ENCODE measurements around the gene PNMA6F. TPM values are rescaled to one million over a fixed set of nuclear protein-coding genes. Genes with fewer than 3 reads are reported as not detected.

PNMA6F gene
- total RNA-seq, 2 experiments from 2014 or later: not detected

- Histone ChIP-seq H3K9me3 (ENCODE audit: control insufficient read depth in 1 of 2, insufficient read depth in 1 of 2, low read length in 2 of 2) (no peaks in the 10 kb centered on the region), H3K4me1 (ENCODE audit: insufficient read depth, low read length) (no peaks in the 10 kb centered on the region), H3K4me3 (ENCODE audit: low read length) (no peak overlapping the region), H3K36me3 (ENCODE audit: insufficient read depth, low read length) (no peaks in the 10 kb centered on the region), H3K27ac (ENCODE audit: low read depth in 1 of 2, low read length in 2 of 2) (no peak overlapping the region), H3K27me3 (ENCODE audit: control insufficient read depth in 1 of 2, insufficient read depth in 2 of 2, low read length in 2 of 2) (no peaks in the 10 kb centered on the region)
- H3K4me3 Mint-ChIP-seq: no peak overlapping the region
- no peak for TF ChIP-seq CTCF (IDR thresholded peaks at IDR 0.05)
- DNase-seq (no peak), ATAC-seq (ENCODE audit: poor library complexity) (no peak)
- H3K4me1 Mint-ChIP-seq (ENCODE audit: low read depth): no peaks in the 10 kb centered on the region
- ChIA-PET CTCF (no interaction called here), POLR2A (no interaction called here)
- no peaks in the 10 kb centered on the region for H3K36me3 Mint-ChIP-seq (ENCODE audit: low read depth)
- H3K27me3 Mint-ChIP-seq: peaks cover 18% of the 10 kb centered on the region
- no peaks in the 10 kb centered on the region for H3K9me3 Mint-ChIP-seq
- no peak overlapping the region for H3K27ac Mint-ChIP-seq
- intact Hi-C loops (cut with DNase I, micrococcal nuclease): no loop called here
Measured at GRCh38 chrX:153302796-153303195, 18.8 kb downstream of the PNMA6F start.

- Mint-ChIP-seq H3K27ac (no peak overlapping the region), H3K4me3 (no peak overlapping the region), H3K36me3 (ENCODE audit: low read depth) (no peaks in the 10 kb centered on the region), H3K27me3 (peaks cover 18% of the 10 kb centered on the region), H3K9me3 (no peaks in the 10 kb centered on the region), H3K4me1 (ENCODE audit: low read depth) (no peaks in the 10 kb centered on the region)
- no peaks in the 10 kb centered on the region for H3K4me1 ChIP-seq (ENCODE audit: insufficient read depth, low read length)
- no peaks in the 10 kb centered on the region for H3K36me3 ChIP-seq (ENCODE audit: insufficient read depth, low read length)
- H3K4me3 ChIP-seq (ENCODE audit: low read length): no peak overlapping the region
- no peak overlapping the region for H3K27ac ChIP-seq (ENCODE audit: low read depth in 1 of 2, low read length in 2 of 2)
- intact Hi-C loops (cut with DNase I, micrococcal nuclease): no loop called here
- CTCF ChIA-PET: no interaction called here
- no peaks in the 10 kb centered on the region for H3K9me3 ChIP-seq (ENCODE audit: control insufficient read depth in 1 of 2, insufficient read depth in 1 of 2, low read length in 2 of 2)
- ATAC-seq (ENCODE audit: poor library complexity) (no peak), DNase-seq (no peak)
- no peak for TF ChIP-seq CTCF (IDR thresholded peaks at IDR 0.05)
- no peaks in the 10 kb centered on the region for H3K27me3 ChIP-seq (ENCODE audit: control insufficient read depth in 1 of 2, insufficient read depth in 2 of 2, low read length in 2 of 2)
- POLR2A ChIA-PET: no interaction called here
Measured at GRCh38 chrX:153301746-153302145, 19.8 kb downstream of the PNMA6F start.

- Histone ChIP-seq H3K4me3 (ENCODE audit: low read length) (no peak overlapping the region), H3K36me3 (ENCODE audit: insufficient read depth, low read length) (no peaks in the 10 kb centered on the region), H3K9me3 (ENCODE audit: control insufficient read depth in 1 of 2, insufficient read depth in 1 of 2, low read length in 2 of 2) (no peaks in the 10 kb centered on the region), H3K27ac (ENCODE audit: low read depth in 1 of 2, low read length in 2 of 2) (no peak overlapping the region), H3K27me3 (ENCODE audit: control insufficient read depth in 1 of 2, insufficient read depth in 2 of 2, low read length in 2 of 2) (no peaks in the 10 kb centered on the region), H3K4me1 (ENCODE audit: insufficient read depth, low read length) (no peaks in the 10 kb centered on the region)
- Mint-ChIP-seq H3K9me3 (no peaks in the 10 kb centered on the region), H3K4me3 (no peak overlapping the region), H3K36me3 (ENCODE audit: low read depth) (no peaks in the 10 kb centered on the region), H3K27ac (no peak overlapping the region), H3K4me1 (ENCODE audit: low read depth) (no peaks in the 10 kb centered on the region), H3K27me3 (peaks cover 18% of the 10 kb centered on the region)
- DNase-seq (no peak), ATAC-seq (ENCODE audit: poor library complexity) (no peak)
- POLR2A ChIA-PET: no interaction called here
- intact Hi-C loops (cut with DNase I, micrococcal nuclease): no loop called here
- CTCF ChIA-PET: no interaction called here
- TF ChIP-seq CTCF (IDR thresholded peaks at IDR 0.05): no peak
Measured at GRCh38 chrX:153299855-153300254, 21.7 kb downstream of the PNMA6F start.

Measured in CD4-positive, alpha-beta T cell (primary cell).